Hematopoietic multipotent progenitor cell treated with erythropoietin and hydrocortisone succinate and interleukin-3 and kit ligand, for 17 days (in vitro differentiated cells): ENCODE data around the gene CCDC85C.

ENCODE experiments used
- DNase-seq: peaks from one replicate; pipeline ENCODE4 v3.0.0-alpha.2; 2015; ENCODE audit warnings: low spot score

Gene CCDC85C

DNA sequence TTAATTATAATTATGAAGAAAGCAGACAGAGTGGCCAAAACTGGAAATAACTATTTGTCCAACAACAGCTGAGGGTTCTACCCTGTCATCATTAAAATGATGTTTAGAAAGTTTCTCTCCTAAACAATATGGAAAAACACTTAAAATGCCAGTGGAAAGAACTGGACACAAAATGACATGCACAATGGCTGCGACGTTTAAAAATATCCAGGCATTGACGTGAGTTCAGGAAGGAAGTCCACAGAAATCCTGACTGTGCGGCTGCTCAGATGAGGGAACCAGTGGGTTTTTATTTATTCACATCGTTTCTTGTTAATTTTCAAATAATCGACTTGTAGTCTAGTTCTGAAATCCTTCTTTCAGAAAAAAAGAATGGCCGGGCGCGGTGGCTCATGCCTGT lies 64.5 kb downstream of the CCDC85C start:
- DNase-seq: no peak

DNA sequence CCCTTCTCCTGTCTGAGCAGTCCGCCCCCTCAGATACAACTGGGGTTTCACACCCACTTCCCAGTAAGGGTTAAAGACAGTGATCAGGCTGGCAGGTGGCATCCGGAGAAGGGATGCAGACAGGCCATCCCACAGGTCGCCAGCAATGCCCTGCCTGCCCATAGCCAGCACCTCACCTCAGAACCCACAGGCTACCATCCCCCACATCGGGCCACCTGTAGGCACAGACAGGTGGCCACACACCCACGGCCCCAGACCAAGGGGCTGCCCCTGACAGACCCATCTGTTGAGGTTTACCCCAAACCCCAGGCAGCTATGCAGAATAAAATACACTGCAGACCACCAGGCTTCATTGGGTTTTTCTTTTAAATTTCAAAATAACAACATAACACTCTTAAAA lies 65.3 kb downstream of the CCDC85C start:
- DNase-seq: no peak

DNA sequence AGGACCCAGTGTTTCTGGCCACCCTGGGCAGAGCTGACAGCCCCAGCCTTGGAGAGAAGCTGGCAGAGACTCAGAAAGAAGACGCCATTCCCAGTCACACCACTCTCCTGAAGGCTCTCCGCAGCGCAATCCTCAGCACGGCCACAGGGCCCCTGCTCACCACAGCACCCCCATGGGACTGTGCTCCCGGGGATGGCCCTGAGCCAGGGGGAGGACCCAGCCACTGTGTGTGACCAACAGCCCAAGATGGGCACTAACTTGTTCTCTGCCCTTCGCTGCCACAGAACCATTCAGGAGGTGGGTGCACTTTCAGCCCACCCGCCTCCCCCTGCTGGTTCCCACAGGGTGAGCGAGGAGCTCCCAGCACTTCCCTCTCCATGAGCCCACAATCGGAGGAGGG lies 65.7 kb downstream of the CCDC85C start:
- no peak for DNase-seq

- DNase-seq: no peak
These were observed 66.6 kb downstream of the CCDC85C start for GRCh38 chr14:99537399-99537798.

- no peak for DNase-seq
These were observed 67.9 kb downstream of the CCDC85C start for GRCh38 chr14:99535908-99536778.

DNA sequence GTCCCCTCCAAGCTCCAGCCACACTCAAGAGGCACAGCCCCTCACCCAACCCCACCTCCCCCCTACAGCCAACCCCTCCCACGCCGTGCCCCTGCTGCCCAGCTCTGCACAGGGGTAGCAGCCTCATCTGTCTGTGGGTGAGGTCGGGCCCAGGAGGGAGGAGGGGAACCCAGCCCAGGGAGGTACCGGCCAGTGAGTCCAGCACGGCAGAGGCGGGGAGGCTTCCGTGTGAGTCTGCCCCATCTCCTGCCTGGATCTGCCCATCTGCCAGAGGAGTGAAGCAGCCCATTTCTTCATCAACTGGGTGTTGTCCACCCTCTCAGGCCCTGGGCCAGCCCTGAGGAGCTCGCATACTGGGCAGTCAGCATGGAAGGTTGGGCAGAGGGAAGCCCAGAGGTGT lies 68.6 kb downstream of the CCDC85C start:
- no peak for DNase-seq

DNA sequence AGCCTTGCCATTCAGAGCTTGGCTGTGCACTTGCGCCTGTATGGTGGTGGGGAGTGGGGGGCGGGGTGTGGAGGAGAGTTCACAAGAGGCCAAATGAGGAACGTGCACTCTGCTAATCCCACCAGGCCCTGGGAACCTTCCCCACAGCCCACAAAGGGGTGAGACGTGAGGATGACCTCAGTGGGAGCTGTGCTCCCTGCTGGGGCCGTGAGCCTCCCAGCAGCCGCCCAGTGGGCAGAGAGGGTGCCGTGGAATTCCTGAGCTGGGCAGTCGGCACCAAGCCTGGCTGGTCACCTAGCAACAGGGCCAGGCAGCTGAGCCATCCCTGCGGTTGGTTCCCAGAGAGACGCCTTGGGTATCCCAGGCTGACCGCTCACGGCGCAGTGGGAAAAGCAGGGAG lies 69.1 kb downstream of the CCDC85C start:
- no peak for DNase-seq

GRCh38 chr14:99534333-99534732 lies 69.7 kb downstream of the CCDC85C start:
- no peak for DNase-seq

DNA sequence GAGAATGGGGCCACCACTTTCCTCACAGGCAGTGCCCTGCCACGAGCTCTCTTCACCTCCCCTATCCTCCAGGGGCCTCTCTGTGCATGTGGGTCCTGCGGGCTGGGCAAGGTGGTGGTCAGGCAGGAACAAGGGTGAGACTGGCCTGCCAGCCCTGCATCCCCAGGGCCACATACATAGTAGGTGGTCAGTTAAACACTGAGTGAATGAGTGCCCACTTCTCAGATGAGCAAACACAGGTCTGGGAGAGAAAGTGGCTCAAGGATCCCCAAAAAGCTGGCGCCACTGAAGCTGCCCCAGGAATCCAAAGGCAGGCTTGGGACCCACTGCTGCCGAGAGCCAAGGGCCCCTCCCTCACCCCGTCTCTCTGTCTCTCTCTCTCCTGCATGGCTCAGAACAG lies 71.7 kb downstream of the CCDC85C start:
- no peak for DNase-seq

DNA sequence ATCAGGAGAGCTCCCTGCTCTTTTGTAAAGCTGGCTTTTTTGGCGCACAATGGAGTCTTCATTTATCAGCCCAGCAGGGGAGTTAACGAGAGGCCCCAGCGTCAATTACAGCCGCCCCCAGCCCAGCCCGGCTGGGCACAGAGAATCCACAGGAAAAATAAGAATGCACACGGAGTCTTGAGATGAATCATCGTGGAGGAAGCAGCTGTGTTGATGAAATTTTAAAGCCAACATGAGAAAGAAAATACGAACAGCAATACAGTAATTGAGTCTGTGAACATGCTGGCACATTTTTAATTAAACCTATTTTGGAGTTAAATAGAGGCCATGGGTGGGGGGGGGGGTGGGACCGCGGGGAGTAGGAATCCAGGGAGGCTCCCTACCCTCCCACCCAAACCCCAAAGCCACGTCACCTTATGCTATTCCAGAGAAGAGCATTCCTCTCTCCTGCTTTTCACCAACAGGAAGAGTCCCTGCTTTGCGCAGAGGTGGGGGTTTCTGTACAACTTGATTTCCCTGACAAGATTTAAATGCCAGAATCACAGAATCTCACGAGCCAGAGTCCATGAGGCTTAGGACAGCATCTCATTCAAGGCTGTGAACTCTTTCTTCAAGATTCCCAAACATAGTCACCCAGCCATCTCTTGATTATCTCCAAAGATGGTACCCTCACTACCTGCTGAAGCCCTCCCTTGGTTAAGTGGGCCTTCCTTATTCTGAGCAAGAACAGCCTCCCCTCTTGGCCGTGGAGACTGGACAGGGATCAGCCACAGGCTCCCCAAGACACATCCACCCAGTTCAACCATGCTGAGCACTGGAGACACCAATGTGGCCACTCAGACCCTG lies 72.5 kb downstream of the CCDC85C start:
- DNase-seq: no peak

- DNase-seq: no peak
These were observed 73.4 kb downstream of the CCDC85C start for GRCh38 chr14:99530407-99531155.

DNA sequence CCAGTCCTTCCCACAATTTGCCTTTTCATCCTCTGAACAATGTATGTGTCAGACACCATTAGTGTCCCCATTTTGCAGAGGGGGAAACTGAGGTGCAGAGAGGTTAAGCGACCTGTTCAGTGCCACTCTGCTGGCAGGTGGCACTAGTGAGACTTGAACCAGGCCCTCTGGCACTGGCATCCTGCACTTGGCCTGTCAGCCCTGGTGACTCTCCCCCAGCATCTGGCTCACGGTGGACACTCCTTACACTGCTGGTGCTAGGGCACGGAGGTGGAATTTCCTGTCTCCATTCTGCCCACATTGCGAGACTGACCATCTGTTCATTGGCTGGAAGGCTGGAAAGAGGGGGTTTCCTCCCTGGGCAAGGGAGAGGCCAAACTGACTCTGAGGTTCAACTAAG lies 74.1 kb downstream of the CCDC85C start:
- no peak for DNase-seq

GRCh38 chr14:99527427-99528076 lies 76.5 kb downstream of the CCDC85C start:
- no peak for DNase-seq

GRCh38 chr14:99527026-99527425 lies 77.0 kb downstream of the CCDC85C start:
- DNase-seq: no peak

- DNase-seq: no peak
These were observed 78.3 kb downstream of the CCDC85C start for GRCh38 chr14:99525699-99526080.

GRCh38 chr14:99524804-99525698 lies 79.0 kb downstream of the CCDC85C start:
- DNase-seq: no peak

DNA sequence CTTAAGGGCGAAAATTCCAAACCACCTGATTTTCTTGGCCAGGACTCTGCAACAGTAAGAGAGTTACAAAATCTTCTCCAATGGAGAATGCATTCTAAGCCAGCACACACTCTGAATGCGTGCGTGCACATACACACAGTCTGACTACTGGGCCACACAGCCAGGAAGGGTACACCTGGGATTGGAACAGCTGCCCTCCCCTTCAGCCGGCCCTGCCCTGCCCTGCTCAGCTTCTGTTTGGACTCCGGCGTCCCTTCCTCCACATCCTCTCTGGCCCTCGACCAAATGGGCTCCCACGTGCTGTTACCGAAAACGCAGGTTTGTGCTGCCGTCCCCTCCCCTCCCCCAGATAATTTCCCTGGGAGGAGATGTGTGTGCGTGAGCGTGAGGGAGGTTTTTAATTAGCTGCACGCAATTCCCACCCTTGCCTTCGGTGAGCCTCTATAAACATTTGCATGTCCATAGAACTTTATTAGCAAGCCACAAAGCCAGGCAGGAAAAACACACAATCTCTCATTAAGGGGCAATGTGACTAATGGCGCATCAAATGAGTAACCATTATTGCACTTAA lies 79.8 kb downstream of the CCDC85C start:
- DNase-seq: no peak

DNA sequence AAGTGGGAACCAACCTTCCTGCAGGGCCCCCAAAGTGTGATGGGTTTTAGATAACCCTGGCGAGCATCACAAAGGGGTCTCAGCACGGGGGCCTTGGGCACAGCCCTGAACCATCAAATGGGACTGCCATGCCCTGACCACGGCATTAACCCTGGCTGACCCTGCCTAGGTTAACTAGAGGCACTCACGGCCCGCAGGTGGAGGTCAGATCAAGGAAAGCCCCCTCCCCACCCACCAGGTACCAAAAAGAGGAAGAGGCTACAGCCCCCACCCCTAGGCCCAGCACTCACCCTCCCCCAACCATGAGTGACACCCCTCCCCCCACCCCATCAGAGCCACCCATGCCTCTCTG lies 80.3 kb downstream of the CCDC85C start:
- DNase-seq: no peak

DNA sequence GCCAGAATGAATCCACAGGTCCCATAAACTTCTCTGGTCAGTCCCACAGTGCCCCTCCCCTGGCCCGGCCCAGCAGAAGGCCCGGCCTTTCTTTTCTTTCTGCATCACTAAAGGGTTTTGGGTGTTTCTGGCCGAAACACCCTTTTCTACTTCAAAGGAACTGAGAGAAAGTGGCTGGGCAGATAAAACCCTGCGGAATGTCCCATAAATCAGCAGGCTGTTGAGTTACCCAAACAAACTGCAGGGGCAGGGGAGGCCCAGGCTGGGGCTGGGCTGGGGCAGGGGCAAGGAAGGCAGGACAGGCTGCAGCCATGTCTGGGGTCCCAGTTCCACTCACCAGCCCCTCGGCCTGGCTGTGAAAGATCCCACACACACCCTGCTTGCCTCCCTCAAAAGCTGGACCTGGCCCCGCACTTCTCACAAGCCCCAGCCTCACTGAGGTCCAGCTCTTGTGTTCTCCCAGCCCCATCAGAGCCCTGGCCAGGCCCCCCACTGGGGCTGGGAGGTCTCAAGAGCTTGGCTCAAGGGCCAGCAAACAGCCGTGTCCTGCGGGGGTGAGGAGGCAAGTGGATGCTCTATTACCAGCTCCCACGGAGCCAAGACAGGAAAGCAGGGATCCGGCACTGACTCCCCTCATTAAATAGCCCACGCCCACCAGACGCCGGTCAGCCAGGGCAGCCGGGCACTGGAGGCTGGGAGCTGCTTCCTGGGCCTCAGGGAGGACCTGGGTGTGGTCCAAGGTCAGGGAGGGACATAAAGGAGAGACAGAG lies 80.9 kb downstream of the CCDC85C start:
- DNase-seq: no peak

DNA sequence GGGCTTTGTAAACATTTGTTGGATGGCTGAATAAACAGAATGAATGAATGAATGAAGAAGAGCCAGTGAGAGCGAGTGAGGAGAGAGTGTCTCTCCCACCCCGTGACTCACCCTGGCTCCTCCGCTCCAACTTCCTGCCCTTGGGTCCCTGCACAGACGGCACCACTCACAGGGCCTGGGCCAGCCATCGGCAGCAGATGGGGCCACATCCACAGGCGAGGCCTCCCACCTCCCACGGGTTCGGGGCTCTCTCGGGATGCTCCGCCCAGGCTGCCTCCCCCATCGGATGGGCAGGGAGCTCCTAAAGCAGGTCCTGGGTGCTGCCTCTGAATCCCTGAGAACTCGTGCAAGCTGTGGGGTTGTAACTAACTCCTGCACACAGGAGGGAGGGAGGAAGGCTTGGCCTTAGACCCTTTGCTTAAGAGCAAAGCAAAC lies 81.5 kb downstream of the CCDC85C start:
- no peak for DNase-seq
